ENCODE measurements around the gene KY. TPM values are rescaled to one million over a fixed set of nuclear protein-coding genes. Genes with fewer than 3 reads are reported as not detected.

Gene KY
- total RNA-seq, 1 donor from 2014 or later, result not detected

GRCh38 chr3:134652886-134653630 is 2.2 kb upstream of the KY start:
- no peak for DNase-seq
- H3K36me3 Mint-ChIP-seq (ENCODE audit: unreplicated experiment), result no peaks in the 10 kb centered on the region
- no peaks in the 10 kb centered on the region for H3K9me3 Mint-ChIP-seq (ENCODE audit: unreplicated experiment)
- H3K4me1 Mint-ChIP-seq (ENCODE audit: low read depth, unreplicated experiment), result peaks cover 4% of the 10 kb centered on the region
- no peak overlapping the region for H3K27ac Mint-ChIP-seq (ENCODE audit: unreplicated experiment)
- H3K4me3 Mint-ChIP-seq (ENCODE audit: unreplicated experiment), result no peak overlapping the region
- H3K27me3 Mint-ChIP-seq (ENCODE audit: unreplicated experiment), result peaks cover 20% of the 10 kb centered on the region
- TF ChIP-seq CTCF (IDR thresholded peaks at IDR 0.05; ENCODE audit: partially characterized antibody, unreplicated experiment), result no peak

- no peak for DNase-seq
- peaks cover 4% of the 10 kb centered on the region for H3K36me3 Mint-ChIP-seq (ENCODE audit: unreplicated experiment)
- no peak overlapping the region for H3K4me3 Mint-ChIP-seq (ENCODE audit: unreplicated experiment)
- H3K9me3 Mint-ChIP-seq (ENCODE audit: unreplicated experiment), result no peaks in the 10 kb centered on the region
- TF ChIP-seq CTCF (IDR thresholded peaks at IDR 0.05; ENCODE audit: partially characterized antibody, unreplicated experiment), result no peak
- peaks cover 20% of the 10 kb centered on the region for H3K27me3 Mint-ChIP-seq (ENCODE audit: unreplicated experiment)
- H3K27ac Mint-ChIP-seq (ENCODE audit: unreplicated experiment), result no peak overlapping the region
- peaks cover 4% of the 10 kb centered on the region for H3K4me1 Mint-ChIP-seq (ENCODE audit: low read depth, unreplicated experiment)
These were observed 1.6 kb upstream of the KY start for GRCh38 chr3:134652409-134652831.

- Mint-ChIP-seq H3K9me3 (ENCODE audit: unreplicated experiment) (no peaks in the 10 kb centered on the region), H3K27me3 (ENCODE audit: unreplicated experiment) (peaks cover 20% of the 10 kb centered on the region), H3K27ac (ENCODE audit: unreplicated experiment) (no peak overlapping the region), H3K36me3 (ENCODE audit: unreplicated experiment) (peaks cover 4% of the 10 kb centered on the region), H3K4me1 (ENCODE audit: low read depth, unreplicated experiment) (peaks cover 4% of the 10 kb centered on the region), H3K4me3 (ENCODE audit: unreplicated experiment) (peak overlapping the region; percentile 77)
- no peak for TF ChIP-seq CTCF (IDR thresholded peaks at IDR 0.05; ENCODE audit: partially characterized antibody, unreplicated experiment)
- DNase-seq, result no peak
These were observed 672 bp upstream of the KY start for GRCh38 chr3:134651347-134652041.

- no peak for DNase-seq
- H3K27ac Mint-ChIP-seq (ENCODE audit: unreplicated experiment), result no peak overlapping the region
- H3K27me3 Mint-ChIP-seq (ENCODE audit: unreplicated experiment), result peaks cover 13% of the 10 kb centered on the region
- H3K9me3 Mint-ChIP-seq (ENCODE audit: unreplicated experiment), result no peaks in the 10 kb centered on the region
- H3K36me3 Mint-ChIP-seq (ENCODE audit: unreplicated experiment), result peaks cover 4% of the 10 kb centered on the region
- no peak for TF ChIP-seq CTCF (IDR thresholded peaks at IDR 0.05; ENCODE audit: partially characterized antibody, unreplicated experiment)
- H3K4me3 Mint-ChIP-seq (ENCODE audit: unreplicated experiment), result no peak overlapping the region
- peaks cover 4% of the 10 kb centered on the region for H3K4me1 Mint-ChIP-seq (ENCODE audit: low read depth, unreplicated experiment)
These were observed 1.6 kb downstream of the KY start for GRCh38 chr3:134649106-134649705.
